ENCODE measurements around the gene SIVA1.

SIVA1 gene

GRCh38 chr14:104771918-104772706 is 19.2 kb downstream of the SIVA1 start:
- no peak for DNase-seq

GRCh38 chr14:104772707-104773504 is 20.0 kb downstream of the SIVA1 start:
- DNase-seq, result no peak

GRCh38 chr14:104773505-104774452 is 20.8 kb downstream of the SIVA1 start:
- DNase-seq, result no peak

GRCh38 chr14:104774453-104775072 is 21.6 kb downstream of the SIVA1 start:
- no peak for DNase-seq

- no peak for DNase-seq
Measured at GRCh38 chr14:104775073-104775489, 22.1 kb downstream of the SIVA1 start.

GRCh38 chr14:104776481-104776880 is 23.5 kb downstream of the SIVA1 start:
- DNase-seq, result no peak

- DNase-seq, result no peak
Measured at GRCh38 chr14:104776961-104777807, 24.2 kb downstream of the SIVA1 start.

GRCh38 chr14:104777808-104778249 is 24.9 kb downstream of the SIVA1 start:
- no peak for DNase-seq

- no peak for DNase-seq
Measured at GRCh38 chr14:104778694-104779331, 25.9 kb downstream of the SIVA1 start.

GRCh38 chr14:104779776-104780512 is 27.0 kb downstream of the SIVA1 start:
- no peak for DNase-seq

GRCh38 chr14:104780513-104781030 is 27.6 kb downstream of the SIVA1 start:
- no peak for DNase-seq

GRCh38 chr14:104781271-104782077 is 28.5 kb downstream of the SIVA1 start:
- no peak for DNase-seq

- no peak for DNase-seq
Measured at GRCh38 chr14:104782086-104782807, 29.3 kb downstream of the SIVA1 start.

GRCh38 chr14:104782808-104783139 is 29.8 kb downstream of the SIVA1 start:
- no peak for DNase-seq

- DNase-seq, result no peak
Measured at GRCh38 chr14:104783484-104784217, 30.7 kb downstream of the SIVA1 start.

GRCh38 chr14:104784218-104784568 is 31.2 kb downstream of the SIVA1 start:
- DNase-seq, result no peak

GRCh38 chr14:104784846-104785707 is 32.1 kb downstream of the SIVA1 start:
- no peak for DNase-seq

All from midbrain (tissue), 1 donor.